HL-60 (cell line): ENCODE data around the gene RENBP.

Source experiments
- DNase-seq, 2 experiments: peaks; one replicate each; pipeline ENCODE4 v3.0.0-alpha.2; 2010 to 2020; ENCODE audit warnings: low read depth in 1 of 2, low spot score in 1 of 2
- H3K27ac ChIP-seq: fragments of 250-450 bp; sonication (Bioruptor Pico); replicated peaks from 2 replicates; pipeline ENCODE4 v1.5.1; 2020; ENCODE audit warnings: mild to moderate bottlenecking, moderate library complexity
- H3K27me3 ChIP-seq: fragments of 250-450 bp; sonication (Bioruptor Pico); 2 replicates; pipeline ENCODE4 v1.5.1; 2021; ENCODE audit warnings: mild to moderate bottlenecking, moderate library complexity; ENCODE audit not compliant: insufficient read depth, poor library complexity, severe bottlenecking
- H3K4me3 ChIP-seq: replicated peaks from 2 replicates; pipeline ENCODE4 v1.5.1; 2011; ENCODE audit warnings: mild to moderate bottlenecking, control low read depth, low read length; ENCODE audit not compliant: insufficient read depth
- GABPA ChIP-seq: IDR thresholded peaks from 2 replicates; pipeline ENCODE4 v1.6.1; 2012; ENCODE audit warnings: low read depth
- POLR2AphosphoS5 ChIP-seq: IDR thresholded peaks from 2 replicates; pipeline ENCODE4 v1.6.1; 2012; ENCODE audit warnings: low read depth
- REST ChIP-seq: IDR thresholded peaks from 2 replicates; pipeline ENCODE4 v1.6.1; 2012; ENCODE audit warnings: low read depth; ENCODE audit not compliant: insufficient replicate concordance
- SPI1 ChIP-seq: IDR thresholded peaks from 2 replicates; pipeline ENCODE4 v1.6.1; 2012; ENCODE audit warnings: low read depth, mild to moderate bottlenecking, borderline replicate concordance
- TF ChIP-seq, protein P1 (sequence below): IDR thresholded peaks from one replicate; pipeline ENCODE4 v1.5.1; 2011; ENCODE audit warnings: low read length, control low read depth, inconsistent platforms; ENCODE audit not compliant: insufficient read depth

The RENBP gene

GRCh38 chrX:153931748-153932147 lies 12.7 kb downstream of the RENBP start:
- Histone ChIP-seq H3K27me3 (no peaks in the 10 kb centered on the region), H3K27ac (0 out of 2 replicates have a peak overlapping the region, but pooled peaks have one; percentile 1), H3K4me3 (no peak overlapping the region)
- no peak for DNase-seq
- TF ChIP-seq SPI1 (no peak), GABPA (no peak), REST (no peak), POLR2AphosphoS5 (no peak)
- TF ChIP-seq, protein P1, sequence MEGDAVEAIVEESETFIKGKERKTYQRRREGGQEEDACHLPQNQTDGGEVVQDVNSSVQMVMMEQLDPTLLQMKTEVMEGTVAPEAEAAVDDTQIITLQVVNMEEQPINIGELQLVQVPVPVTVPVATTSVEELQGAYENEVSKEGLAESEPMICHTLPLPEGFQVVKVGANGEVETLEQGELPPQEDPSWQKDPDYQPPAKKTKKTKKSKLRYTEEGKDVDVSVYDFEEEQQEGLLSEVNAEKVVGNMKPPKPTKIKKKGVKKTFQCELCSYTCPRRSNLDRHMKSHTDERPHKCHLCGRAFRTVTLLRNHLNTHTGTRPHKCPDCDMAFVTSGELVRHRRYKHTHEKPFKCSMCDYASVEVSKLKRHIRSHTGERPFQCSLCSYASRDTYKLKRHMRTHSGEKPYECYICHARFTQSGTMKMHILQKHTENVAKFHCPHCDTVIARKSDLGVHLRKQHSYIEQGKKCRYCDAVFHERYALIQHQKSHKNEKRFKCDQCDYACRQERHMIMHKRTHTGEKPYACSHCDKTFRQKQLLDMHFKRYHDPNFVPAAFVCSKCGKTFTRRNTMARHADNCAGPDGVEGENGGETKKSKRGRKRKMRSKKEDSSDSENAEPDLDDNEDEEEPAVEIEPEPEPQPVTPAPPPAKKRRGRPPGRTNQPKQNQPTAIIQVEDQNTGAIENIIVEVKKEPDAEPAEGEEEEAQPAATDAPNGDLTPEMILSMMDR, result no peak

DNA sequence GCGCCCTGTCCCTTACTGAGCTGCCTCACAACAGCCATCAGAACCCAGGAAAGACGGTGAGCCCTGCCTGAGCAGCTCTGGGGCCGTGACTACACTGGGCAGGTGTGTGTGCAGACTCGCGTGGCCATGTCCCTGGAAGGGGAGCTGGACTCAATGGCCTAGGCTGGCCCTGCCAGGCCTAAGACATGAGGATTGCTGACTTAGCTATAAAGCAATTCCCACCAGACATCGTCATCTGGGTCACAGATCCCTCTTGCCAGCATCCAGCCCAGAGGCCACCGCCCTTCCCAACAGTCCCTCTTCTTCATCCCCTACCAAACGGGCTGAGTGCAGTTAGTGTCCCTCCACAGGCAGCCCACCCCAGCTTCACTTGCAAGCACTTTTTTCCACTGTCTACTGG lies 13.3 kb downstream of the RENBP start:
- Histone ChIP-seq H3K27me3 (no peaks in the 10 kb centered on the region), H3K27ac (0 out of 2 replicates have a peak overlapping the region, but pooled peaks have one; percentile 1), H3K4me3 (no peak overlapping the region)
- DNase-seq, result no peak
- TF ChIP-seq, protein P1, result no peak

DNA sequence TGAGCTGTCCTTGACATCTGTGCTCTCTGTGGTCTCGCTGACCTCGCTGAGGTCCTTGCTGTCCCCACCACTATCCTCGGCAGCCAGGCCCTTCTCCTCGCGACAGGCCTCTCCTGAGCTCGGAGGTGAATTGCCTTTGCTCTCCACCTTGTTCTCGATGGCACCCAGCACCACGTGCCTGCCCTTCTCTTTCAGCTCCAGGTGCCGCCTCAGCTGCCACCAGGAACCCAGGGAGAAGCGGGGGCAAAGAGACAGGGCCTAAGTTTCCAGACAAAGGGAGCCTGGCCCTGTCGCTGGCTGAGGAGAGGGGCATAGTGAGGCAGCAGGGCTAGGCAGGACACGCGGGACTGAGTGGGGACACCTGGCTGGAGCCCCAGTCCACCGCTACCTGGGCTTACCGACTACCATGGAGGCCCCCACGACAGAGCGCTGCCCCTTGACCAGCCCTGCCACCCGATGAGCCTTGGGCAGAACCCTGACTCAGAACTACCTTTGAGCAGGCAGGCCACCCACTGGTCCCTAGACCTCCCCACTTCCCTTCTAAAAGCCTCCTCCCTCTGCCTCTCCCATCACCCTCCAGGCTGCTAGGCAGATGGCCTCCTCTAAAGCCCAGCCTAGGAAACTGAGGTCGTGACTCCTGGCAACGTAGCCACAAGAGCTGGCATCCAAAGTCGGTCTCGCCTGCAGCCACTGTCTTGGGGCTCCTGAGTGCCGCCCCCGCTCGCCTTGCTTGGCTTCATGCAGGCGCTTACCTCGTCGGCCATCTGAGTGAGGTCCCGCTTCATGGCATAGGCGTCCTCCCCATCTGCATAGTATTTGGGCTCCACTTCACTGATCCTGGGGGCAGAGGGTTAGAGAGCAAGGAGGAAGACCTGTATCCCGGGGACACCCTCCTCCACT lies 14.2 kb downstream of the RENBP start:
- TF ChIP-seq REST, result no peak
- Histone ChIP-seq H3K27ac (peak overlapping the region; percentile 52), H3K4me3 (no peak overlapping the region), H3K27me3 (no peaks in the 10 kb centered on the region)
- DNase-seq, result no peak

GRCh38 chrX:153929576-153929975 lies 14.9 kb downstream of the RENBP start:
- TF ChIP-seq, protein P1, result no peak
- TF ChIP-seq SPI1, result no peak
- TF ChIP-seq GABPA, result no peak
- TF ChIP-seq REST, result no peak
- no peak for TF ChIP-seq POLR2AphosphoS5
- H3K27ac ChIP-seq, result peak overlapping the region; percentile 52
- no peak overlapping the region for H3K4me3 ChIP-seq
- DNase-seq, result no peak
- no peaks in the 10 kb centered on the region for H3K27me3 ChIP-seq
